NB4 (cell line): ENCODE results near the gene UBALD2.
"Not testable (repeated sequence)": the region's sequence is repeated elsewhere in the genome, so short reads cannot be mapped to it uniquely, and the experiment has no call there.

Experiments
- CTCF ChIP-seq: IDR thresholded peaks from one replicate; pipeline ENCODE4 v1.5.1; 2012; ENCODE audit warnings: low read depth, low read length
- MAX ChIP-seq: IDR thresholded peaks from 2 replicates; pipeline ENCODE4 v1.6.1; 2011; ENCODE audit warnings: low read depth, low read length
- MYC ChIP-seq: IDR thresholded peaks from 2 replicates; pipeline ENCODE4 v1.6.1; 2011; ENCODE audit warnings: low read depth, low read length
- POLR2A ChIP-seq: IDR thresholded peaks from 2 replicates; pipeline ENCODE4 v1.6.1; 2011; ENCODE audit warnings: mild to moderate bottlenecking; ENCODE audit not compliant: insufficient read length; ENCODE audit errors: extremely low read depth

GRCh38 chr17:76225373-76226086 is 39.6 kb upstream of the UBALD2 start:
- TF ChIP-seq CTCF, POLR2A, MAX, MYC: not testable (repeated sequence)
